GM23338 (cell line): ENCODE data around the gene INTS6. TPM values are rescaled to one million over a fixed set of nuclear protein-coding genes. Genes with fewer than 3 reads are reported as not detected.

Experiments
- ATAC-seq: fragments of 200-7000 bp; cut with Tn5 transposase; 3 replicates; pipeline ENCODE4 v1.9.1; 2020
- DNase-seq: peaks from one replicate; pipeline ENCODE4 v3.0.0-alpha.2; 2015; ENCODE audit warnings: low spot score
- H2AFZ ChIP-seq: fragments of 200-600 bp; sonication (generic); 2 replicates; pipeline ENCODE4 v1.8.0; 2016; ENCODE audit warnings: antibody characterized with exemption, mild to moderate bottlenecking, moderate library complexity
- H3F3A ChIP-seq: fragments of 200-600 bp; sonication (generic); replicated peaks from 2 replicates; pipeline ENCODE4 v1.8.0; 2017; ENCODE audit warnings: antibody characterized with exemption, mixed run types, low read depth
- H3K27ac ChIP-seq: fragments of 200-600 bp; sonication (generic); 2 replicates; pipeline ENCODE4 v1.6.1; 2016; ENCODE audit warnings: low read depth
- H3K27me3 ChIP-seq: fragments of 200-600 bp; sonication (generic); 2 replicates; pipeline ENCODE4 v1.8.0; 2016; ENCODE audit warnings: mild to moderate bottlenecking, mixed run types, moderate library complexity; ENCODE audit not compliant: insufficient read depth
- H3K36me3 ChIP-seq: fragments of 200-600 bp; sonication (generic); 2 replicates; pipeline ENCODE4 v1.8.0; 2016; ENCODE audit warnings: mild to moderate bottlenecking; ENCODE audit not compliant: insufficient read depth
- H3K4me1 ChIP-seq: fragments of 200-600 bp; sonication (generic); 2 replicates; pipeline ENCODE4 v1.8.0; 2016; ENCODE audit warnings: mild to moderate bottlenecking, moderate library complexity; ENCODE audit not compliant: insufficient read depth
- H3K4me2 ChIP-seq: fragments of 200-600 bp; sonication (generic); 2 replicates; pipeline ENCODE4 v1.7.1; 2017; ENCODE audit warnings: mixed run types
- H3K4me3 ChIP-seq: fragments of 200-600 bp; sonication (generic); 2 replicates; pipeline ENCODE4 v1.6.1; 2016; ENCODE audit warnings: mixed run types
- H3K79me2 ChIP-seq: fragments of 200-600 bp; sonication (generic); replicated peaks from 2 replicates; pipeline ENCODE4 v1.8.0; 2017; ENCODE audit warnings: mild to moderate bottlenecking; ENCODE audit not compliant: insufficient read depth
- H3K9me2 ChIP-seq: fragments of 200-600 bp; sonication (generic); 2 replicates; pipeline ENCODE4 v1.8.0; 2017; ENCODE audit not compliant: insufficient read depth
- H4K20me1 ChIP-seq: fragments of 200-600 bp; sonication (generic); replicated peaks from 2 replicates; pipeline ENCODE4 v1.8.0; 2017; ENCODE audit warnings: mild to moderate bottlenecking; ENCODE audit not compliant: insufficient read depth
- H3K27ac Mint-ChIP-seq: 2 replicates; pipeline ENCODE4 v1.8.0; 2020; ENCODE audit warnings: inconsistent platforms, mild to moderate bottlenecking, moderate library complexity, mixed read lengths
- H3K27me3 Mint-ChIP-seq: 3 replicates; pipeline ENCODE4 v1.8.0; 2022; ENCODE audit warnings: low read depth, mild to moderate bottlenecking, moderate library complexity, mixed read lengths, inconsistent platforms; ENCODE audit not compliant: insufficient read depth, poor library complexity
- H3K36me3 Mint-ChIP-seq: 3 replicates; pipeline ENCODE4 v1.8.0; 2021; ENCODE audit warnings: low read depth, mild to moderate bottlenecking, inconsistent platforms, moderate library complexity, mixed read lengths
- H3K4me1 Mint-ChIP-seq: 3 replicates; pipeline ENCODE4 v1.8.0; 2020; ENCODE audit warnings: mild to moderate bottlenecking, inconsistent platforms, mixed read lengths
- H3K4me3 Mint-ChIP-seq: 3 replicates; pipeline ENCODE4 v1.8.0; 2021; ENCODE audit warnings: moderate library complexity, mild to moderate bottlenecking, inconsistent platforms, mixed read lengths
- H3K9me3 Mint-ChIP-seq: 3 replicates; pipeline ENCODE4 v1.8.0; 2020; ENCODE audit warnings: moderate library complexity, mild to moderate bottlenecking, inconsistent platforms, mixed read lengths
- EZH2 ChIP-seq: fragments of 200-600 bp; sonication (generic); IDR thresholded peaks from one replicate; pipeline ENCODE4 v1.8.0; 2017; ENCODE audit warnings: antibody characterized with exemption, mild to moderate bottlenecking, low read depth; ENCODE audit not compliant: unreplicated experiment
- EZH2phosphoT487 ChIP-seq: fragments of 200-600 bp; sonication (generic); IDR thresholded peaks from one replicate; pipeline ENCODE4 v1.8.1; 2018; ENCODE audit warnings: antibody characterized with exemption; ENCODE audit not compliant: unreplicated experiment
- JUNB ChIP-seq: IDR thresholded peaks from one replicate; pipeline ENCODE4 v1.6.1; 2016; ENCODE audit warnings: antibody characterized with exemption; ENCODE audit not compliant: unreplicated experiment
- POLR2AphosphoS5 ChIP-seq: IDR thresholded peaks from 2 replicates; pipeline ENCODE4 v1.6.1; 2016; ENCODE audit warnings: antibody characterized with exemption, low read depth
- STAT1 ChIP-seq: IDR thresholded peaks from one replicate; pipeline ENCODE4 v1.6.1; 2016; ENCODE audit warnings: antibody characterized with exemption; ENCODE audit not compliant: unreplicated experiment
- ZNF114 ChIP-seq: fragments of 250-450 bp; sonication (Bioruptor Pico); IDR thresholded peaks from 2 replicates; pipeline ENCODE4 v1.5.0; 2020; ENCODE audit warnings: mild to moderate bottlenecking, moderate library complexity
- polyA plus RNA-seq: library from polyadenylated mRNA; unstranded; fragments of >200 nt; fragmentation: Nextera tagmentation; extraction: Ambion mirVana; gene quantifications from 2 replicates; pipeline ENCODE4 v1.2.1, GENCODE V29; 2016
- total RNA-seq: library from RNA; depleted of rRNA; stranded (reverse); fragments of >200 nt; shearing (Covaris generic); gene quantifications from 2 replicates; pipeline ENCODE4 v1.2.3, GENCODE V29; 2014
- TF ChIP-seq, protein P1 (sequence below): IDR thresholded peaks from 2 replicates; pipeline ENCODE4 v1.6.1; 2016; ENCODE audit warnings: antibody characterized with exemption
- TF ChIP-seq, protein P2 (sequence below): fragments of 250-450 bp; sonication (Bioruptor Pico); IDR thresholded peaks from 2 replicates; pipeline ENCODE4 v1.5.0; 2020; ENCODE audit warnings: mild to moderate bottlenecking, moderate library complexity
- TF ChIP-seq, protein P3 (sequence below), 2 experiments: fragments of 200-600 bp in 1 of 2; sonication (generic) in 1 of 2; conservative IDR thresholded peaks; 2 replicates each; pipeline versions ENCODE4 v1.5.1 to v1.6.1; 2016 to 2017; ENCODE audit warnings: antibody characterized with exemption in 2 of 2, low read depth in 2 of 2, mild to moderate bottlenecking in 2 of 2, moderate library complexity in 1 of 2

The INTS6 gene
- total and polyA plus RNA-seq, 2 experiments from 2014 or later = 24.8 to 38.6 TPM

DNA sequence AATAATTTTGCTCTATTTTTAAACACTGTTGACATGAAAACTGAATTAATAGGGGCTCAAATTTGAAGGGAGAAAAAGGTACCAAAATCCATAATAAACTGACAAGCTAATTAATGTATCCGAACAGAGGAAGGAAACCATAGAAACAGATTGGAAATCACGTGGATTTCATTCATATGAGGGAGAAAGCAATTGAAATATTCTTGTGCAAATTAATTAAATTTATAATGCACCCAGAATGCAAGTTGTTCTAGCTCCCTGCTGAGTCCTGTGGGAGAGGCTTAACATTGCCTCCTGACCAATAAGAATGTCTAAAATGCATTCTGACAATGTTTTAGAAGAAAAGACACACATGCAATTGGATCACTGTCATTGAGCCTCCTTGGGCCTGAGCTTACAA, 131.0 kb downstream of the INTS6 start (continued):
- TF ChIP-seq, protein P1, sequence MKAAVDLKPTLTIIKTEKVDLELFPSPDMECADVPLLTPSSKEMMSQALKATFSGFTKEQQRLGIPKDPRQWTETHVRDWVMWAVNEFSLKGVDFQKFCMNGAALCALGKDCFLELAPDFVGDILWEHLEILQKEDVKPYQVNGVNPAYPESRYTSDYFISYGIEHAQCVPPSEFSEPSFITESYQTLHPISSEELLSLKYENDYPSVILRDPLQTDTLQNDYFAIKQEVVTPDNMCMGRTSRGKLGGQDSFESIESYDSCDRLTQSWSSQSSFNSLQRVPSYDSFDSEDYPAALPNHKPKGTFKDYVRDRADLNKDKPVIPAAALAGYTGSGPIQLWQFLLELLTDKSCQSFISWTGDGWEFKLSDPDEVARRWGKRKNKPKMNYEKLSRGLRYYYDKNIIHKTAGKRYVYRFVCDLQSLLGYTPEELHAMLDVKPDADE = no peak
- no peak for TF ChIP-seq POLR2AphosphoS5
- TF ChIP-seq, protein P2, sequence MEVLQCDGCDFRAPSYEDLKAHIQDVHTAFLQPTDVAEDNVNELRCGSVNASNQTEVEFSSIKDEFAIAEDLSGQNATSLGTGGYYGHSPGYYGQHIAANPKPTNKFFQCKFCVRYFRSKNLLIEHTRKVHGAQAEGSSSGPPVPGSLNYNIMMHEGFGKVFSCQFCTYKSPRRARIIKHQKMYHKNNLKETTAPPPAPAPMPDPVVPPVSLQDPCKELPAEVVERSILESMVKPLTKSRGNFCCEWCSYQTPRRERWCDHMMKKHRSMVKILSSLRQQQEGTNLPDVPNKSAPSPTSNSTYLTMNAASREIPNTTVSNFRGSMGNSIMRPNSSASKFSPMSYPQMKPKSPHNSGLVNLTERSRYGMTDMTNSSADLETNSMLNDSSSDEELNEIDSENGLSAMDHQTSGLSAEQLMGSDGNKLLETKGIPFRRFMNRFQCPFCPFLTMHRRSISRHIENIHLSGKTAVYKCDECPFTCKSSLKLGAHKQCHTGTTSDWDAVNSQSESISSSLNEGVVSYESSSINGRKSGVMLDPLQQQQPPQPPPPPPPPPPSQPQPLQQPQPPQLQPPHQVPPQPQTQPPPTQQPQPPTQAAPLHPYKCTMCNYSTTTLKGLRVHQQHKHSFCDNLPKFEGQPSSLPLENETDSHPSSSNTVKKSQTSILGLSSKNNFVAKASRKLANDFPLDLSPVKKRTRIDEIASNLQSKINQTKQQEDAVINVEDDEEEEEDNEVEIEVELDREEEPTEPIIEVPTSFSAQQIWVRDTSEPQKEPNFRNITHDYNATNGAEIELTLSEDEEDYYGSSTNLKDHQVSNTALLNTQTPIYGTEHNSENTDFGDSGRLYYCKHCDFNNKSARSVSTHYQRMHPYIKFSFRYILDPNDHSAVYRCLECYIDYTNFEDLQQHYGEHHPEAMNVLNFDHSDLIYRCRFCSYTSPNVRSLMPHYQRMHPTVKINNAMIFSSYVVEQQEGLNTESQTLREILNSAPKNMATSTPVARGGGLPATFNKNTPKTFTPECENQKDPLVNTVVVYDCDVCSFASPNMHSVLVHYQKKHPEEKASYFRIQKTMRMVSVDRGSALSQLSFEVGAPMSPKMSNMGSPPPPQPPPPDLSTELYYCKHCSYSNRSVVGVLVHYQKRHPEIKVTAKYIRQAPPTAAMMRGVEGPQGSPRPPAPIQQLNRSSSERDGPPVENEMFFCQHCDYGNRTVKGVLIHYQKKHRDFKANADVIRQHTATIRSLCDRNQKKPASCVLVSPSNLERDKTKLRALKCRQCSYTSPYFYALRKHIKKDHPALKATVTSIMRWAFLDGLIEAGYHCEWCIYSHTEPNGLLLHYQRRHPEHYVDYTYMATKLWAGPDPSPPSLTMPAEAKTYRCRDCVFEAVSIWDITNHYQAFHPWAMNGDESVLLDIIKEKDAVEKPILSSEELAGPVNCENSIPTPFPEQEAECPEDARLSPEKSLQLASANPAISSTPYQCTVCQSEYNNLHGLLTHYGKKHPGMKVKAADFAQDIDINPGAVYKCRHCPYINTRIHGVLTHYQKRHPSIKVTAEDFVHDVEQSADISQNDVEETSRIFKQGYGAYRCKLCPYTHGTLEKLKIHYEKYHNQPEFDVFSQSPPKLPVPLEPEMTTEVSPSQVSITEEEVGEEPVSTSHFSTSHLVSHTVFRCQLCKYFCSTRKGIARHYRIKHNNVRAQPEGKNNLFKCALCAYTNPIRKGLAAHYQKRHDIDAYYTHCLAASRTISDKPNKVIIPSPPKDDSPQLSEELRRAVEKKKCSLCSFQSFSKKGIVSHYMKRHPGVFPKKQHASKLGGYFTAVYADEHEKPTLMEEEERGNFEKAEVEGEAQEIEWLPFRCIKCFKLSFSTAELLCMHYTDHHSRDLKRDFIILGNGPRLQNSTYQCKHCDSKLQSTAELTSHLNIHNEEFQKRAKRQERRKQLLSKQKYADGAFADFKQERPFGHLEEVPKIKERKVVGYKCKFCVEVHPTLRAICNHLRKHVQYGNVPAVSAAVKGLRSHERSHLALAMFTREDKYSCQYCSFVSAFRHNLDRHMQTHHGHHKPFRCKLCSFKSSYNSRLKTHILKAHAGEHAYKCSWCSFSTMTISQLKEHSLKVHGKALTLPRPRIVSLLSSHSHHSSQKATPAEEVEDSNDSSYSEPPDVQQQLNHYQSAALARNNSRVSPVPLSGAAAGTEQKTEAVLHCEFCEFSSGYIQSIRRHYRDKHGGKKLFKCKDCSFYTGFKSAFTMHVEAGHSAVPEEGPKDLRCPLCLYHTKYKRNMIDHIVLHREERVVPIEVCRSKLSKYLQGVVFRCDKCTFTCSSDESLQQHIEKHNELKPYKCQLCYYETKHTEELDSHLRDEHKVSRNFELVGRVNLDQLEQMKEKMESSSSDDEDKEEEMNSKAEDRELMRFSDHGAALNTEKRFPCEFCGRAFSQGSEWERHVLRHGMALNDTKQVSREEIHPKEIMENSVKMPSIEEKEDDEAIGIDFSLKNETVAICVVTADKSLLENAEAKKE (CRISPR knock-in tag) = no peak

DNA sequence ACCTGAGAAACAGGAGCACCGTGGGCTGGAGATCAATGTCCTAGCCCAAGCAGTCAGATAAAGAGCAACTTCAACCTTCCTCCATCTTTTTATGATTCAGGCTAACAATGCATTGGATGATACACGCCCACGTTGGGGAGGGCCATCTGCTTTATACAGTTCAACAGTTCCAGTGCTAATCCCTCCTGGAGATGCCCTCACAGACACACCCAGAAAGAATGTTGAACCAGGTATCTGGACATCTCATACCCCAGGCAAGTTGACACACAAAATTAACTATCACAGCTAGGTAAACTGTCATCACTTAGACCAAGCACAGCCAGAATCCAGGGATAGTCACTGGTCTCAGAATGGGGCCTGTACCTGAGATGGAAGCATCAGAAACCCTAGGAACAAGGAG, 134.0 kb downstream of the INTS6 start:
- H3K79me2 ChIP-seq = no peaks in the 10 kb centered on the region
- no peaks in the 10 kb centered on the region for H3F3A ChIP-seq
- no peak overlapping the region for H2AFZ ChIP-seq
- no peak overlapping the region for H3K27ac Mint-ChIP-seq
- H3K27me3 Mint-ChIP-seq = peaks cover 8% of the 10 kb centered on the region
- H3K4me2 ChIP-seq = no peak overlapping the region
- no peak overlapping the region for H3K27ac ChIP-seq
- peaks cover 33% of the 10 kb centered on the region; the same call in 1 of the 2 replicates for H3K9me2 ChIP-seq
- no peak overlapping the region for H3K4me3 Mint-ChIP-seq
- no peaks in the 10 kb centered on the region for H3K27me3 ChIP-seq
- no peaks in the 10 kb centered on the region for H3K9me3 Mint-ChIP-seq
- peaks cover 22% of the 10 kb centered on the region for H3K4me1 Mint-ChIP-seq
- no peak overlapping the region for H3K4me3 ChIP-seq
- H4K20me1 ChIP-seq = no peaks in the 10 kb centered on the region
- H3K36me3 Mint-ChIP-seq = no peaks in the 10 kb centered on the region; the same call in 2 of the 3 replicates
- no peaks in the 10 kb centered on the region for H3K36me3 ChIP-seq
- ATAC-seq (no peak), DNase-seq (no peak)
- H3K4me1 ChIP-seq = peaks cover 4% of the 10 kb centered on the region
- TF ChIP-seq EZH2 (no peak), STAT1 (no peak), JUNB (no peak), ZNF114 (CRISPR knock-in tag) (no peak), EZH2phosphoT487 (no peak), POLR2AphosphoS5 (no peak)
- TF ChIP-seq, protein P3, sequence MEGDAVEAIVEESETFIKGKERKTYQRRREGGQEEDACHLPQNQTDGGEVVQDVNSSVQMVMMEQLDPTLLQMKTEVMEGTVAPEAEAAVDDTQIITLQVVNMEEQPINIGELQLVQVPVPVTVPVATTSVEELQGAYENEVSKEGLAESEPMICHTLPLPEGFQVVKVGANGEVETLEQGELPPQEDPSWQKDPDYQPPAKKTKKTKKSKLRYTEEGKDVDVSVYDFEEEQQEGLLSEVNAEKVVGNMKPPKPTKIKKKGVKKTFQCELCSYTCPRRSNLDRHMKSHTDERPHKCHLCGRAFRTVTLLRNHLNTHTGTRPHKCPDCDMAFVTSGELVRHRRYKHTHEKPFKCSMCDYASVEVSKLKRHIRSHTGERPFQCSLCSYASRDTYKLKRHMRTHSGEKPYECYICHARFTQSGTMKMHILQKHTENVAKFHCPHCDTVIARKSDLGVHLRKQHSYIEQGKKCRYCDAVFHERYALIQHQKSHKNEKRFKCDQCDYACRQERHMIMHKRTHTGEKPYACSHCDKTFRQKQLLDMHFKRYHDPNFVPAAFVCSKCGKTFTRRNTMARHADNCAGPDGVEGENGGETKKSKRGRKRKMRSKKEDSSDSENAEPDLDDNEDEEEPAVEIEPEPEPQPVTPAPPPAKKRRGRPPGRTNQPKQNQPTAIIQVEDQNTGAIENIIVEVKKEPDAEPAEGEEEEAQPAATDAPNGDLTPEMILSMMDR (conservative IDR thresholded peaks at IDR 0.05; ENCODE audit: low read depth in 2 of 2) = no peak
- TF ChIP-seq, protein P1 = no peak
